ENCODE measurements around the gene TMEM41B.
"Not testable (repeated sequence)": the region's sequence is repeated elsewhere in the genome, so short reads cannot be mapped to it uniquely, and the experiment has no call there.

- TF ChIP-seq RCOR1 (IDR thresholded peaks at IDR 0.05; ENCODE audit: insufficient replicate concordance, low read length); CTCF (conservative IDR thresholded peaks at IDR 0.05; ENCODE audit: low read depth, low read length); MAZ (IDR thresholded peaks at IDR 0.05; ENCODE audit: borderline replicate concordance, low read depth, low read length); POLR2A (IDR thresholded peaks at IDR 0.05; ENCODE audit: low read depth, low read length); BHLHE40 (IDR thresholded peaks at IDR 0.05; ENCODE audit: low read depth, low read length); RAD21 (IDR thresholded peaks at IDR 0.05; ENCODE audit: low read length); MXI1 (IDR thresholded peaks at IDR 0.05; ENCODE audit: borderline replicate concordance, low read depth, low read length); CEBPB (IDR thresholded peaks at IDR 0.05; ENCODE audit: low read depth, low read length); MAFK (IDR thresholded peaks at IDR 0.05; ENCODE audit: low read depth, low read length); SMC3 (IDR thresholded peaks at IDR 0.05; ENCODE audit: low read depth, low read length); CHD1 (IDR thresholded peaks at IDR 0.05; ENCODE audit: low read depth, low read length); RFX5 (IDR thresholded peaks at IDR 0.05; ENCODE audit: low read depth, low read length): not testable (repeated sequence)
Observed at GRCh38 chr11:9260838-9261146, 53.6 kb downstream of the TMEM41B start.
